LNCaP clone FGC (cell line): ENCODE results near the gene MSH6.
A peak's percentile ranks its signal among the peaks of the same experiment; 100 is the strongest.

Experiments used
- DNase-seq: peaks from one replicate; pipeline ENCODE4 v3.0.0-alpha.2; 2011; ENCODE audit warnings: low read depth
- H3K4me3 ChIP-seq: 2 replicates; pipeline ENCODE4 v1.5.1; 2011; ENCODE audit warnings: mild to moderate bottlenecking, low read depth, low read length, control low read depth
- CTCF ChIP-seq: IDR thresholded peaks from 2 replicates; pipeline ENCODE4 v1.5.1; 2012; ENCODE audit warnings: mild to moderate bottlenecking; ENCODE audit not compliant: control insufficient read depth, insufficient read depth; ENCODE audit errors: extremely low read depth

The MSH6 gene

GRCh38 chr2:47741101-47741500, 41.8 kb upstream of the MSH6 start:
- no peak for DNase-seq
- TF ChIP-seq CTCF, result no peak

GRCh38 chr2:47741637-47742036, 41.3 kb upstream of the MSH6 start:
- H3K4me3 ChIP-seq, result no peak overlapping the region
- DNase-seq, result no peak
- no peak for TF ChIP-seq CTCF

More at GRCh38 chr2:47741101-47741500, 41.8 kb upstream of the MSH6 start:
- H3K4me3 ChIP-seq, result no peak overlapping the region

GRCh38 chr2:47744074-47744473, 38.9 kb upstream of the MSH6 start:
- TF ChIP-seq CTCF, result no peak
- H3K4me3 ChIP-seq, result no peak overlapping the region
- no peak for DNase-seq

- no peak for DNase-seq
- H3K4me3 ChIP-seq, result no peak overlapping the region
- TF ChIP-seq CTCF, result no peak
Observed at GRCh38 chr2:47747878-47748277, 35.1 kb upstream of the MSH6 start.

- DNase-seq, result no peak
- TF ChIP-seq CTCF, result no peak
- H3K4me3 ChIP-seq, result no peak overlapping the region
Observed at GRCh38 chr2:47751856-47752414, 31.0 kb upstream of the MSH6 start.

- no peak overlapping the region for H3K4me3 ChIP-seq
- TF ChIP-seq CTCF, result no peak
- no peak for DNase-seq
Observed at GRCh38 chr2:47767497-47767844, 15.5 kb upstream of the MSH6 start.

GRCh38 chr2:47767880-47768609, 14.9 kb upstream of the MSH6 start:
- no peak overlapping the region for H3K4me3 ChIP-seq
- no peak for DNase-seq
- TF ChIP-seq CTCF, result peak; percentile 73
